ENCODE results near the gene LRMDA. TPM values are rescaled to one million over a fixed set of nuclear protein-coding genes. Genes with fewer than 3 reads are reported as not detected.

Gene LRMDA
- total and polyA plus RNA-seq, 2 of the 4 experiments (the other 2 are of a cell fraction) = 0.07 TPM; not detected in 1

GRCh38 chr10:75904499-75905283 is 473.3 kb downstream of the LRMDA start:
- H4K8ac ChIP-seq (ENCODE audit: low read depth in 2 of 2, low read length in 2 of 2) = no peak overlapping the region
- H4K91ac ChIP-seq (ENCODE audit: insufficient read depth, low read depth, low read length) = no peak overlapping the region
- no peak overlapping the region for H2AFZ ChIP-seq (replicated peaks; ENCODE audit: low read length, poor library complexity)
- no peak overlapping the region for H2BK120ac ChIP-seq (ENCODE audit: low read depth, low read length)
- H3K27me3 ChIP-seq (ENCODE audit: control insufficient read depth, insufficient read depth, low read length) = peaks cover 5% of the 10 kb centered on the region
- no peak overlapping the region for H2AK5ac ChIP-seq (ENCODE audit: low read depth, low read length)
- no peak overlapping the region for H2AK9ac ChIP-seq (replicated peaks; ENCODE audit: low read depth, low read length, poor library complexity)
- H3K4me2 ChIP-seq (ENCODE audit: low read depth, low read length) = no peak overlapping the region
- 33% methylated on average over 2 of the region's 15 CpGs; no CpG with 5 or more reads in 1 of the 2 experiments for WGBS, 2 experiments (ENCODE audit: extremely low coverage in 2 of 2, insufficient read length in 1 of 2)
- H3K36me3 ChIP-seq (ENCODE audit: control insufficient read depth, insufficient read depth, low read length) = no peaks in the 10 kb centered on the region
- POLR2A ChIA-PET (ENCODE audit: unreplicated experiment) = interaction anchor here (0.6 kb wide), 2 partner anchors 217 to 503 kb away, joined by 4 to 8 read pairs; partner anchors contain the start of gene ZNF503
- CTCF ChIA-PET = interaction anchor here (0.7 kb wide), 1 partner anchor 747 kb away, joined by 5 read pairs; no protein-coding TSS in a partner anchor
- H3K14ac ChIP-seq (replicated peaks; ENCODE audit: low read depth, low read length) = no peak overlapping the region
- H3K4ac ChIP-seq (ENCODE audit: low read depth, low read length) = no peak overlapping the region
- H3K9me3 ChIP-seq (ENCODE audit: control insufficient read depth, insufficient read depth, low read length) = no peaks in the 10 kb centered on the region
- no peaks in the 10 kb centered on the region for H3K79me1 ChIP-seq (ENCODE audit: low read depth in 1 of 2, low read length in 2 of 2)
- no TSS peak for BruUV-seq (replicated peaks)
- H3K23ac ChIP-seq (ENCODE audit: low read depth, low read length) = no peak overlapping the region
- no peak for DNase-seq
- dilution Hi-C loops (cut with HindIII; ENCODE audit: low sequenced_read_pairs, unreplicated experiment) (no loop called here), in situ Hi-C loops (cut with MboI; ENCODE audit: low sequenced_read_pairs) (no loop called here), intact Hi-C loops (cut with micrococcal nuclease) (no loop called here)
- no peak overlapping the region for H2BK5ac ChIP-seq (ENCODE audit: low read depth, low read length, poor library complexity, severe bottlenecking)
- H3K18ac ChIP-seq (ENCODE audit: low read depth, low read length) = no peak overlapping the region
- TF ChIP-seq, protein P1, sequence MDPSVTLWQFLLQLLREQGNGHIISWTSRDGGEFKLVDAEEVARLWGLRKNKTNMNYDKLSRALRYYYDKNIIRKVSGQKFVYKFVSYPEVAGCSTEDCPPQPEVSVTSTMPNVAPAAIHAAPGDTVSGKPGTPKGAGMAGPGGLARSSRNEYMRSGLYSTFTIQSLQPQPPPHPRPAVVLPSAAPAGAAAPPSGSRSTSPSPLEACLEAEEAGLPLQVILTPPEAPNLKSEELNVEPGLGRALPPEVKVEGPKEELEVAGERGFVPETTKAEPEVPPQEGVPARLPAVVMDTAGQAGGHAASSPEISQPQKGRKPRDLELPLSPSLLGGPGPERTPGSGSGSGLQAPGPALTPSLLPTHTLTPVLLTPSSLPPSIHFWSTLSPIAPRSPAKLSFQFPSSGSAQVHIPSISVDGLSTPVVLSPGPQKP (IDR thresholded peaks at IDR 0.05; ENCODE audit: borderline replicate concordance, low read depth, low read length) = no peak
- TF ChIP-seq RAD21 (IDR thresholded peaks at IDR 0.05; ENCODE audit: low read length) (no peak), MXI1 (IDR thresholded peaks at IDR 0.05; ENCODE audit: borderline replicate concordance, low read depth, low read length) (no peak), POLR2A (IDR thresholded peaks at IDR 0.05; ENCODE audit: low read depth, low read length) (no peak), NFE2L2 (IDR thresholded peaks at IDR 0.05; ENCODE audit: low read depth, low read length) (no peak), RCOR1 (IDR thresholded peaks at IDR 0.05; ENCODE audit: insufficient replicate concordance, low read length) (no peak), MAZ (IDR thresholded peaks at IDR 0.05; ENCODE audit: borderline replicate concordance, low read depth, low read length) (no peak), USF2 (IDR thresholded peaks at IDR 0.05; ENCODE audit: low read depth, low read length) (no peak), SMC3 (IDR thresholded peaks at IDR 0.05; ENCODE audit: low read depth, low read length) (no peak)
- TF ChIP-seq, protein P2, sequence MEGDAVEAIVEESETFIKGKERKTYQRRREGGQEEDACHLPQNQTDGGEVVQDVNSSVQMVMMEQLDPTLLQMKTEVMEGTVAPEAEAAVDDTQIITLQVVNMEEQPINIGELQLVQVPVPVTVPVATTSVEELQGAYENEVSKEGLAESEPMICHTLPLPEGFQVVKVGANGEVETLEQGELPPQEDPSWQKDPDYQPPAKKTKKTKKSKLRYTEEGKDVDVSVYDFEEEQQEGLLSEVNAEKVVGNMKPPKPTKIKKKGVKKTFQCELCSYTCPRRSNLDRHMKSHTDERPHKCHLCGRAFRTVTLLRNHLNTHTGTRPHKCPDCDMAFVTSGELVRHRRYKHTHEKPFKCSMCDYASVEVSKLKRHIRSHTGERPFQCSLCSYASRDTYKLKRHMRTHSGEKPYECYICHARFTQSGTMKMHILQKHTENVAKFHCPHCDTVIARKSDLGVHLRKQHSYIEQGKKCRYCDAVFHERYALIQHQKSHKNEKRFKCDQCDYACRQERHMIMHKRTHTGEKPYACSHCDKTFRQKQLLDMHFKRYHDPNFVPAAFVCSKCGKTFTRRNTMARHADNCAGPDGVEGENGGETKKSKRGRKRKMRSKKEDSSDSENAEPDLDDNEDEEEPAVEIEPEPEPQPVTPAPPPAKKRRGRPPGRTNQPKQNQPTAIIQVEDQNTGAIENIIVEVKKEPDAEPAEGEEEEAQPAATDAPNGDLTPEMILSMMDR (conservative IDR thresholded peaks at IDR 0.05; ENCODE audit: low read depth, low read length) = no peak
- H3K9ac ChIP-seq (ENCODE audit: low read depth, low read length) = no peak overlapping the region
- no peaks in the 10 kb centered on the region for H4K20me1 ChIP-seq (ENCODE audit: insufficient read depth, low read length)
- H4K5ac ChIP-seq (ENCODE audit: low read depth, low read length) = no peak overlapping the region
- no peak overlapping the region for H3K27ac ChIP-seq (ENCODE audit: insufficient read depth, low read length)
- no peak overlapping the region for H2BK20ac ChIP-seq (ENCODE audit: low read depth, low read length)
- no peak for ATAC-seq (ENCODE audit: low read depth)
- H2BK15ac ChIP-seq (ENCODE audit: low read depth, low read length) = no peak overlapping the region
- no peaks in the 10 kb centered on the region for H3K4me1 ChIP-seq (ENCODE audit: control insufficient read depth, insufficient read depth, low read length)
- no peak overlapping the region for H3K56ac ChIP-seq (ENCODE audit: extremely low read depth, insufficient read depth, low read length)
- H3K9me1 ChIP-seq (ENCODE audit: insufficient read depth, low read length) = no peaks in the 10 kb centered on the region
- no peak overlapping the region for H3K4me3 ChIP-seq (ENCODE audit: insufficient read depth, low read depth, low read length)

All from IMR-90 (cell line).